ENCODE measurements around the gene C1GALT1C1. TPM values are rescaled to one million over a fixed set of nuclear protein-coding genes. Genes with fewer than 3 reads are reported as not detected.

The C1GALT1C1 gene
- total RNA-seq, 2 donors from 2014 or later, result 21.0 to 29.1 TPM

DNA sequence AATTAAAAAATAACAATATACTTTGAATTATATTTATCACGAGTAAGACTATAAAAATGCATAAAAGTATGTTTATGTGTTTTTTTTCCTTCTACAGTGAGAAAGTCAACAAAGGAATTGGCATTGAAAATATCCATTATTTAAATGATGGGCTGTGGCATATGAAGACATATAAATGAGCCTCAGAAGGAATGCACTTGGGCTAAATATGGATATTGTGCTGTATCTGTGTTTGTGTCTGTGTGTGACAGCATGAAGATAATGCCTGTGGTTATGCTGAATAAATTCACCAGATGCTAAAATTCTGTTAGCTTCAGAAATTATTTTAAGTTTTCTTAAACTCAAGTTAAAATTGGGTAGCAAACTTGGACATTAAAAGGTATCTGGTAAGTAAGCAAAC lies 17.8 kb downstream of the C1GALT1C1 start:
- intact Hi-C loops (cut with DNase I), result no loop called here
- ATAC-seq, result no peak

DNA sequence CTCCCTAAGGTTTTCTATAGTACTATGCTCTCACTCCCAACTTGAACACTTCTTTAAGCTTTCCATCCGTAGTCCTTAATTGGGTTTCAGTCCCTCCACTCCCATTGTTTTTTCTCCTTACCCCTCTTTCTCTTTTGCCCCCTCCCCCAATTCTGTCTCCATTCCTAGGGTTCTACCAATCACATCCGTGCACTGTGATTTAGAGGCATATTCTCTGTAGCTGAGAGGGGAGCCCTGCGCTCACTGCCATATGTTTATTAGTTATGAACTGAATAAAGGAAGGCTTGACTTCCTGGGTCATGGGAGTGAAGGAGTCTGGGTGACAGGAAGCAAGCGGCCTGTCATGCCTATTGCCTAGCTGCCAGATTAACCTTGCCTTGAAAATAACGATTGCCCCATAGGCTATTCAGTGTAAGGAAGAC lies 25.5 kb downstream of the C1GALT1C1 start:
- ATAC-seq, result peak; percentile 77 to 83
- DNase-seq, result no peak
- intact Hi-C loops (cut with DNase I), result loop anchor here in 1 of 2 donors (5.0 kb wide), 1 partner anchor 42 kb away; the partner anchor contains the start of gene CUL4B

More for the DNA sequence above, 17.8 kb downstream of the C1GALT1C1 start:
- no peak for DNase-seq

DNA sequence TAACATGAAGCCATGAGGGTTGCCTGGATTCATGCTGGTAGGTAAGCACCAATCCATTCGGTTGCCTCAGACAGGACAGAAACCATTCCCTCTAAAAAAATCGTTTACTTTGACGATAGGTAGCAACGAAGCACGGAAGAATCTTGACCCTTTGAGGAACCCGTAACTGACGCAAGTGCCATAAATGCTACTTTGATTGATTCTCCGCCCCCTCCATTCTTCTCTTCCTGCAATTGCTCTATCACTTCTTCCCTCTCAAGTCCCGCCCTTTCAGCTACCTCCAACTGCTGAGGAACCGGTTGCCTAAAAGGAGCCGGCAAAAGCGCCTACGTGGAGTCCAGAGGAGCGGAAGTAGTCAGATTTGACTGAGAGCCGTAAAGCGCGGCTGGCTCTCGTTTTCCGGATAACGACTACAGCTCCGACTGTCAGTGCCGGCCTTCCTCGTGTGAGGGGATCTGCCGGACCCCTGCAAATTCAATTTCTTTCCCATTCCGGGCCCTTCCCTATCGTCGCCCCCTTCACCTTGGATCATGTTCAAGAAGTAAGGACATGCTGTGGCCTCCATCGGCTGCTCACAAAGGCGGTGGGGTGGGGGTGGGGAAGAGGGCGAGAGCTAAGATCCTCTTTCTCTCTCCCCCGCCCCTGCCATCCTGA lies 26.0 kb downstream of the C1GALT1C1 start, which contains the start of gene MCTS1:
Gene MCTS1 (plus strand): TSS at position 395 of the 654 bp plus-strand sequence. CDS start 136 bp downstream, at position 531.
- peak; percentile 85 for DNase-seq
- ATAC-seq, result peak; percentile 97 to 99
- intact Hi-C loops (cut with DNase I), result loop anchor here in 1 of 2 donors (5.0 kb wide), 1 partner anchor 42 kb away; the partner anchor contains the start of gene CUL4B

DNA sequence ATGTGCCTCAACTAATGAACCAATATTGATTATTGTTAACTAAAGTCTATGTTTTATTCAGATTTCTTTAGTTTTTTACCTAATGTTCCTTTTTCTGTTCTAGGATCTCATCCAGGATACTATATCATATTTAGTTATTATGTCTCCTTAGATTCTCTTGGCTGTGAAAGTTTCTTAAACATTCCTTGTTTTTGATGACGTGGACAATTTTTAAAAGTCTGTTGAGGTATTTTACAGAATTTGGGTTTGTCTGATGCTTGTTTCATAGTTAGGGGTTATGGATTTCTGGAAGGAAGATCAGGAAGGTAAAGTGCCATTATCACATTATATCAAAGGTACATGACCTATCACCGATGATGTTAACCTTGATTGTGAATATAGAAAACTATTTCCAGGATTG lies 44.2 kb downstream of the C1GALT1C1 start:
- DNase-seq (no peak), ATAC-seq (no peak)
- intact Hi-C loops (cut with DNase I), result no loop called here

Other genes with a start within 250 kb of the C1GALT1C1 start
- gene LAMP2, start 160.8 kb downstream of the C1GALT1C1 start, total RNA-seq, result 10 to 100 TPM; 69.3 to 75.2 TPM
- 10 to 100 TPM; 23.7 to 29.1 TPM for gene CUL4B, start 69.1 kb downstream of the C1GALT1C1 start, total RNA-seq
- gene MCTS1, start 26.0 kb downstream of the C1GALT1C1 start, total RNA-seq, result 10 to 100 TPM; 31.3 to 34.9 TPM
- not detected for gene CT47B1, start 245.8 kb upstream of the C1GALT1C1 start, total RNA-seq